HepG2 (cell line): ENCODE data around the gene ARHGAP10. TPM values are rescaled to one million over a fixed set of nuclear protein-coding genes. Genes with fewer than 3 reads are reported as not detected.

Source experiments
- ATAC-seq: fragments of 200-7000 bp; cut with Tn5 transposase; 3 replicates; pipeline ENCODE4 v1.9.1; 2020; ENCODE audit warnings: mild to moderate bottlenecking, moderate library complexity
- BruUV-seq: library from RNA; stranded (reverse); fragments of 400-500 nt; replicated peaks from 2 replicates; lab custom pipeline; 2021; lab: Mats Ljungman, UMichigan
- CTCF ChIA-PET: fragments of 300-600 bp; formaldehyde crosslinking; extraction: SDS; loops from one replicate; lab custom pipeline; 2021; ENCODE audit warnings: low total read pairs, inconsistent platforms, low intra/inter-chr PET ratio; lab: Yijun Ruan, JAX
- POLR2A ChIA-PET: fragments of 350-600 bp; sonication (Branson Sonifier 250); formaldehyde crosslinking; loops from one replicate; lab custom pipeline; 2020; ENCODE audit warnings: antibody characterized with exemption, inconsistent platforms; lab: Yijun Ruan, JAX
- DNase-seq: peaks from one replicate; pipeline ENCODE4 v3.0.0-alpha.2; 2015; ENCODE audit warnings: low spot score
- FAIRE-seq: peaks from 3 replicates; lab custom pipeline; 2011; peaks lifted over from hg19 to GRCh38; lab: Jason Lieb, UNC
- H2AFZ ChIP-seq: one replicate; pipeline ENCODE4 v1.6.1; 2011; ENCODE audit warnings: low read length, inconsistent platforms
- H3K27ac ChIP-seq: fragments of 300-600 bp; 3 replicates; pipeline ENCODE4 v1.8.0; 2011; ENCODE audit warnings: mixed run types, mild to moderate bottlenecking, mixed read lengths, low read length, inconsistent platforms; ENCODE audit not compliant: insufficient read depth; ENCODE audit errors: extremely low read length
- H3K27me3 ChIP-seq, 2 experiments: fragments of 200-600 bp in 1 of 2; 2 replicates in 1 of 2; 3 replicates in 1 of 2; pipeline versions ENCODE4 v1.6.0 to v1.8.0; 2011; ENCODE audit warnings: low read length in 2 of 2, mild to moderate bottlenecking in 2 of 2, moderate library complexity in 2 of 2, inconsistent platforms in 1 of 2; ENCODE audit not compliant: insufficient read depth in 2 of 2, control insufficient read depth in 1 of 2
- H3K36me3 ChIP-seq, 2 experiments: fragments of 200-600 bp in 1 of 2; replicated peaks in 1 of 2; 2 replicates in 1 of 2; 3 replicates in 1 of 2; pipeline versions ENCODE4 v1.5.1 to v1.8.0; 2011; ENCODE audit warnings: low read length in 2 of 2, inconsistent platforms in 1 of 2; ENCODE audit not compliant: insufficient read depth in 2 of 2, control insufficient read depth in 1 of 2
- H3K4me1 ChIP-seq: 2 replicates; pipeline ENCODE4 v1.5.1; 2012; ENCODE audit warnings: low read length, inconsistent platforms; ENCODE audit not compliant: insufficient read depth
- H3K4me2 ChIP-seq: 2 replicates; pipeline ENCODE4 v1.6.0; 2011; ENCODE audit warnings: low read depth, low read length, inconsistent platforms
- H3K4me3 ChIP-seq, 3 experiments: fragments of 200-600 bp in 1 of 3; sonication (generic), shearing (Covaris generic) in 1 of 3; replicated peaks in 1 of 3; 2 replicates each; pipeline ENCODE4 v1.5.1; 2011 to 2016; ENCODE audit warnings: low read length in 3 of 3, inconsistent platforms in 2 of 3, low read depth in 2 of 3, mild to moderate bottlenecking in 2 of 3, control low read depth in 1 of 3, mixed read lengths in 1 of 3; ENCODE audit not compliant: insufficient read depth in 1 of 3
- H3K79me2 ChIP-seq: one replicate; pipeline ENCODE4 v1.6.1; 2011; ENCODE audit warnings: low read length, inconsistent platforms; ENCODE audit not compliant: insufficient read depth
- H3K9ac ChIP-seq: 2 replicates; pipeline ENCODE4 v1.6.0; 2011; ENCODE audit warnings: mild to moderate bottlenecking, low read depth, low read length, inconsistent platforms; ENCODE audit not compliant: insufficient read depth
- H3K9me3 ChIP-seq: 2 replicates; pipeline ENCODE4 v1.5.1; 2012; ENCODE audit warnings: mild to moderate bottlenecking, low read length
- H4K20me1 ChIP-seq: 2 replicates; pipeline ENCODE4 v1.6.0; 2011; ENCODE audit warnings: inconsistent platforms, mild to moderate bottlenecking, low read length, moderate library complexity; ENCODE audit not compliant: insufficient read depth
- CBX2 ChIP-seq, 2 experiments: fragments of 200-600 bp in 1 of 2; sonication (generic); formaldehyde crosslinking in 1 of 2; IDR thresholded peaks; 2 replicates each; pipeline versions ENCODE4 v1.7.0 to v1.8.1; 2018 to 2022; ENCODE audit warnings: low read depth in 2 of 2, low read length in 1 of 2, mild to moderate bottlenecking in 1 of 2, missing genetic modification reagents in 1 of 2
- ETS1 ChIP-seq: sonication (generic); formaldehyde crosslinking; IDR thresholded peaks from 2 replicates; pipeline ENCODE4 v1.4.0; 2020; ENCODE audit warnings: missing genetic modification reagents
- JARID2 ChIP-seq: sonication (generic); formaldehyde crosslinking; IDR thresholded peaks from 2 replicates; pipeline ENCODE4 v1.8.1; 2023; ENCODE audit warnings: missing genetic modification reagents, inconsistent platforms; ENCODE audit not compliant: insufficient replicate concordance
- MYNN ChIP-seq: sonication (generic); formaldehyde crosslinking; IDR thresholded peaks from 2 replicates; pipeline ENCODE4 v1.4.0; 2020; ENCODE audit warnings: mild to moderate bottlenecking, low read depth, missing genetic modification reagents
- RBM39 ChIP-seq: fragments of 200-400 bp; formaldehyde crosslinking; IDR thresholded peaks from one replicate; pipeline ENCODE4 v1.6.1; 2018; ENCODE audit warnings: antibody characterized with exemption, mild to moderate bottlenecking, low read depth, low read length; ENCODE audit not compliant: poor library complexity, severe bottlenecking
- SIX1 ChIP-seq: sonication (generic); formaldehyde crosslinking; IDR thresholded peaks from 2 replicates; pipeline ENCODE4 v1.4.0; 2020; ENCODE audit warnings: missing genetic modification reagents, borderline replicate concordance
- SRSF1 ChIP-seq: fragments of 200-400 bp; formaldehyde crosslinking; optimal IDR thresholded peaks from 2 replicates; pipeline ENCODE3; 2017; ENCODE audit warnings: mild to moderate bottlenecking, low read depth, low read length, moderate library complexity
- ZBTB21 ChIP-seq: sonication (generic); formaldehyde crosslinking; IDR thresholded peaks from 2 replicates; pipeline ENCODE4 v1.4.0; 2020; ENCODE audit warnings: missing genetic modification reagents
- ZKSCAN8 ChIP-seq: IDR thresholded peaks from 2 replicates; pipeline ENCODE4 v1.6.1; 2016; ENCODE audit warnings: borderline replicate concordance, missing genetic modification reagents, missing compliant biosample characterization
- ZNF432 ChIP-seq: sonication (generic); formaldehyde crosslinking; IDR thresholded peaks from 2 replicates; pipeline ENCODE4 v1.5.0; 2020; ENCODE audit warnings: missing genetic modification reagents, mild to moderate bottlenecking, borderline replicate concordance
- ZNF607 ChIP-seq: sonication (generic); formaldehyde crosslinking; IDR thresholded peaks from 2 replicates; pipeline ENCODE4 v1.5.1; 2020; ENCODE audit warnings: missing genetic modification reagents, mild to moderate bottlenecking, borderline replicate concordance
- WGBS: methylation state at CpG from one replicate; pipeline ENCODE4 v1.1.6; 2017; ENCODE audit warnings: low lambda C conversion rate; 5-methylcytosine and 5-hydroxymethylcytosine counted together
- in situ Hi-C: cut with HindIII; loops from 2 replicates; pipeline ENCODE4 v1.10.0; 2017; ENCODE audit warnings: low pct_unique_long_range_greater_than_20kb; ENCODE audit not compliant: extremely low pct_ligation_motif_present
- intact Hi-C: fragments of 100-400 bp; cut with micrococcal nuclease; formaldehyde crosslinking; loops from one replicate; pipeline ENCODE4 v1.10.0; 2022; ENCODE audit not compliant: unreplicated experiment
- polyA plus RNA-seq, 8 experiments: library from polyadenylated mRNA; depleted of rRNA in 3 of 8; stranded (reverse) in 7 of 8; unstranded in 1 of 8; fragments of >200 nt; fragmentation: Illumina TruSeq in 4 of 8; extraction: Trizol in 4 of 8; gene quantifications; 2 replicates each; pipeline versions ENCODE4 v1.2.1 to v1.2.3, GENCODE V29; 2011 to 2016; ENCODE audit warnings: low read depth in 4 of 8, missing spikeins in 1 of 8, mixed read lengths in 1 of 8; ENCODE audit not compliant: insufficient read depth in 1 of 8
- total RNA-seq, 5 experiments: library from RNA; depleted of rRNA; stranded (reverse); fragments of >200 nt; fragmentation: Illumina TruSeq; extraction: Trizol; gene quantifications; 2 replicates each; pipeline ENCODE4 v1.2.3, GENCODE V29; 2016; ENCODE audit warnings: low read depth in 1 of 5

Gene ARHGAP10
- total and polyA plus RNA-seq, 2 of the 13 experiments (the other 11 are each of a cell fraction or from before 2014, with no cell fraction given): 0.45 to 1.6 TPM

GRCh38 chr4:147770831-147771230, 38.9 kb downstream of the ARHGAP10 start:
- H3K4me1 ChIP-seq: no peaks in the 10 kb centered on the region
- no peaks in the 10 kb centered on the region for H3K79me2 ChIP-seq
- ATAC-seq (no peak), DNase-seq (no peak), FAIRE-seq (no peak)
- H3K9ac ChIP-seq: no peak overlapping the region
- H3K36me3 ChIP-seq: no peaks in the 10 kb centered on the region
- no peak overlapping the region for H3K4me3 ChIP-seq
- in situ Hi-C loops: no loop called here
- ChIA-PET CTCF (no interaction called here), POLR2A (no interaction called here)
- no peaks in the 10 kb centered on the region for H3K9me3 ChIP-seq
- H2AFZ ChIP-seq: no peak overlapping the region
- WGBS: 71% methylated on average over 2 of the region's 2 CpGs
- H3K4me2 ChIP-seq: no peak overlapping the region
- TF ChIP-seq ZBTB21 (no peak), ZNF432 (CRISPR knock-in tag) (no peak), SRSF1 (no peak), SIX1 (CRISPR knock-in tag) (no peak), ZNF607 (no peak), RBM39 (no peak), JARID2 (no peak), MYNN (CRISPR knock-in tag) (no peak)
- BruUV-seq: no TSS peak
- no peaks in the 10 kb centered on the region for H4K20me1 ChIP-seq
- intact Hi-C loops: no loop called here
- no peak overlapping the region for H3K27ac ChIP-seq
- H3K27me3 ChIP-seq: no peaks in the 10 kb centered on the region

DNA sequence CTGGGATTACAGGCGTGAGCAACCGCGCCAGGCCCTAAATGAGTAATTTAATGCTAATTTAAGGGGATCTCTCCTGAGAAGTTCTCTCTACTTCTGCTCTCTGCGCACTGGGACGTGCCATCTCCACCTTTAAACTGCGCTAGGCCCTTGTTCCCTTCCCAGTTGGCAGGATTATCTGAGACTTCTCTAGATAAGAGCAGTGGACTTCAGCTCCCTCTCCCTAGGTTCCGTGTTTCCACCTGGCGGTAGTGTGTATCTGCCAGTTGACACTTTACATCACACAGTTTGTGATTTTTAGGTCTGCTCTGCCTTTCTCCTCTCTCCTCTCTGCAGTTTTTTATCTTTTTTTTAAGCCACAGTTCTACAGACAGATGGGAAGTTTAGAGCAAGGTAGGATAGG, 40.2 kb downstream of the ARHGAP10 start:
- Histone ChIP-seq H3K9ac (no peak overlapping the region), H3K36me3 (no peaks in the 10 kb centered on the region), H3K4me2 (no peak overlapping the region), H3K27me3 (no peaks in the 10 kb centered on the region), H3K4me1 (no peaks in the 10 kb centered on the region), H3K4me3 (no peak overlapping the region), H3K79me2 (no peaks in the 10 kb centered on the region), H4K20me1 (no peaks in the 10 kb centered on the region), H3K9me3 (no peaks in the 10 kb centered on the region), H2AFZ (no peak overlapping the region), H3K27ac (no peak overlapping the region)
- no peak for TF ChIP-seq ETS1 (CRISPR knock-in tag)
- no peak for TF ChIP-seq ZKSCAN8
- no peak for TF ChIP-seq CBX2 (IDR thresholded peaks at IDR 0.05; ENCODE audit: low read depth, low read length)
- TF ChIP-seq CBX2 (CRISPR knock-in tag; IDR thresholded peaks at IDR 0.05; ENCODE audit: low read depth): no peak
- BruUV-seq: no TSS peak
- no peak for DNase-seq
- intact Hi-C loops: no loop called here
- ChIA-PET POLR2A (no interaction called here), CTCF (no interaction called here)
- peak; percentile 48; the same call in 1 of the 3 replicates for ATAC-seq
- no peak for FAIRE-seq
- WGBS: 62% methylated on average over 8 of the region's 8 CpGs
- in situ Hi-C loops: no loop called here
